Mesenchymal stem cell (in vitro differentiated cells and primary cell): ENCODE data around the gene TPO.

Source experiments
- DNase-seq: peaks from one replicate; pipeline ENCODE4 v3.0.0-alpha.2; 2013
- H2AFZ ChIP-seq: one replicate; pipeline ENCODE4 v1.6.1; 2013; ENCODE audit warnings: low read depth, mild to moderate bottlenecking, control low read depth, inconsistent platforms, low read length, moderate library complexity
- H2AK5ac ChIP-seq: 2 replicates; pipeline ENCODE4 v1.6.1; 2013; ENCODE audit warnings: low read length, moderate library complexity, mild to moderate bottlenecking, inconsistent platforms; ENCODE audit not compliant: severe bottlenecking
- H2BK120ac ChIP-seq: one replicate; pipeline ENCODE4 v1.6.1; 2013; ENCODE audit warnings: low read depth, mild to moderate bottlenecking, inconsistent platforms, low read length, moderate library complexity
- H2BK12ac ChIP-seq, 2 experiments: one replicate each; pipeline ENCODE4 v1.6.1; 2013; ENCODE audit warnings: inconsistent platforms in 2 of 2, low read length in 2 of 2, mild to moderate bottlenecking in 2 of 2, moderate library complexity in 2 of 2, control low read depth in 1 of 2
- H2BK15ac ChIP-seq: one replicate; pipeline ENCODE4 v1.6.1; 2013; ENCODE audit warnings: mild to moderate bottlenecking, low read depth, inconsistent platforms; ENCODE audit not compliant: poor library complexity, severe bottlenecking
- H2BK5ac ChIP-seq: 2 replicates; pipeline ENCODE4 v1.6.1; 2013; ENCODE audit warnings: low read depth, mild to moderate bottlenecking, low read length, control low read depth, inconsistent platforms; ENCODE audit not compliant: poor library complexity, severe bottlenecking
- H3K14ac ChIP-seq, 2 experiments: one replicate each; pipeline ENCODE4 v1.6.1; 2013; ENCODE audit warnings: inconsistent platforms in 2 of 2, low read length in 2 of 2, control low read depth in 1 of 2, mild to moderate bottlenecking in 1 of 2, moderate library complexity in 1 of 2
- H3K18ac ChIP-seq, 2 experiments: one replicate each; pipeline ENCODE4 v1.6.1; 2013; ENCODE audit warnings: inconsistent platforms in 2 of 2, low read length in 2 of 2, control low read depth in 1 of 2, low read depth in 1 of 2, mild to moderate bottlenecking in 1 of 2
- H3K23ac ChIP-seq, 2 experiments: one replicate each; pipeline ENCODE4 v1.6.1; 2013; ENCODE audit warnings: inconsistent platforms in 2 of 2, low read length in 2 of 2, mild to moderate bottlenecking in 2 of 2, moderate library complexity in 2 of 2, control low read depth in 1 of 2
- H3K27ac ChIP-seq: 2 replicates; pipeline ENCODE4 v1.5.1; 2013; ENCODE audit warnings: mild to moderate bottlenecking, moderate library complexity, low read length, control low read depth, inconsistent platforms; ENCODE audit not compliant: poor library complexity, severe bottlenecking
- H3K27me3 ChIP-seq, 2 experiments: 2 replicates each; pipeline versions ENCODE4 v1.6.1 to v1.7.0; 2013; ENCODE audit warnings: low read length in 2 of 2, mild to moderate bottlenecking in 2 of 2, moderate library complexity in 2 of 2, control low read depth in 1 of 2, inconsistent platforms in 1 of 2; ENCODE audit not compliant: control insufficient read depth in 1 of 2, insufficient read depth in 1 of 2
- H3K36me3 ChIP-seq, 2 experiments: 2 replicates each; pipeline versions ENCODE4 v1.6.1 to v1.7.0; 2013; ENCODE audit warnings: low read length in 2 of 2, control low read depth in 1 of 2, inconsistent platforms in 1 of 2, low read depth in 1 of 2, mild to moderate bottlenecking in 1 of 2; ENCODE audit not compliant: insufficient read depth in 2 of 2, control insufficient read depth in 1 of 2
- H3K4ac ChIP-seq, 2 experiments: one replicate each; pipeline ENCODE4 v1.6.1; 2013; ENCODE audit warnings: inconsistent platforms in 2 of 2, low read length in 2 of 2, mild to moderate bottlenecking in 2 of 2, moderate library complexity in 2 of 2, control low read depth in 1 of 2, low read depth in 1 of 2
- H3K4me1 ChIP-seq: 2 replicates; pipeline ENCODE4 v1.6.1; 2013; ENCODE audit warnings: low read depth, low read length, control low read depth; ENCODE audit not compliant: control insufficient read depth, insufficient read depth
- H3K4me2 ChIP-seq: 2 replicates; pipeline ENCODE4 v1.6.1; 2013; ENCODE audit warnings: low read length, mild to moderate bottlenecking, inconsistent platforms; ENCODE audit not compliant: poor library complexity, severe bottlenecking
- H3K4me3 ChIP-seq, 2 experiments: 2 replicates each; pipeline versions ENCODE4 v1.5.1 to v1.7.0; 2013; ENCODE audit warnings: low read length in 2 of 2, mild to moderate bottlenecking in 2 of 2, control low read depth in 1 of 2, low read depth in 1 of 2; ENCODE audit not compliant: insufficient read depth in 1 of 2
- H3K79me1 ChIP-seq: replicated peaks from 2 replicates; pipeline ENCODE4 v1.6.1; 2013; ENCODE audit warnings: mild to moderate bottlenecking, control low read depth, low read length, inconsistent platforms; ENCODE audit not compliant: poor library complexity, severe bottlenecking
- H3K9ac ChIP-seq: 2 replicates; pipeline ENCODE4 v1.7.0; 2013; ENCODE audit warnings: mild to moderate bottlenecking, low read length, moderate library complexity
- H3K9me3 ChIP-seq: 2 replicates; pipeline ENCODE4 v1.7.0; 2013; ENCODE audit warnings: mild to moderate bottlenecking, low read length; ENCODE audit not compliant: control insufficient read depth
- H4K8ac ChIP-seq: one replicate; pipeline ENCODE4 v1.6.1; 2013; ENCODE audit warnings: inconsistent platforms, mild to moderate bottlenecking, low read length, moderate library complexity
- H4K91ac ChIP-seq: one replicate; pipeline ENCODE4 v1.6.1; 2013; ENCODE audit warnings: mild to moderate bottlenecking, low read length, inconsistent platforms
- WGBS: methylation state at CpG from one replicate; pipeline ENCODE4 v1.1.7; 2013; ENCODE audit warnings: mixed read lengths; 5-methylcytosine and 5-hydroxymethylcytosine counted together

The TPO gene

DNA sequence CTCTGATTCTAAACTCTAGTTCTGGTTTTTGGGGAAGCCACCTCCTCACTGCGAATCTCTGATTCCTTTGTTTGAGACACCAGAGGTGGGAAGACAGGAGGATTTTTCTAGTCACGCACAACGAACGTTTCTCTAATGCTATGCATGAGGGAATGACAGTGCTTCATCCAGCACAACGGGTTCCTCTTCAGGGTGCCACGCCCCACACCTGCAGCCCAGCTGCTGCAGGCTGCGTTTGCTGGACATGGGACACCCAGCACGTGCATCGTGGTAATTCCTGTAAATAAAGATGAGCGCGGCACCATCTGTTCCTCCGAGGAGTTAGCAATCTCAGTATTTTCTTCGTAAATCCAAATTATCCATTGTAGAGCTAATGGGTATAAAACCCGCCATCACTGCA lies 37.5 kb upstream of the TPO start:
- H3K9ac ChIP-seq = no peak overlapping the region
- no peak for DNase-seq
- H3K27ac ChIP-seq = no peak overlapping the region
- no peaks in the 10 kb centered on the region for H3K9me3 ChIP-seq
- no peak overlapping the region for H2BK120ac ChIP-seq
- H4K91ac ChIP-seq = no peak overlapping the region
- H4K8ac ChIP-seq = no peak overlapping the region
- H3K4me3 ChIP-seq = no peak overlapping the region
- no peaks in the 10 kb centered on the region for H3K79me1 ChIP-seq
- H3K4me1 ChIP-seq = no peaks in the 10 kb centered on the region
- H3K18ac ChIP-seq = no peak overlapping the region
- H2BK5ac ChIP-seq = no peak overlapping the region
- H2AFZ ChIP-seq = no peak overlapping the region
- no peak overlapping the region for H2AK5ac ChIP-seq
- H3K23ac ChIP-seq = no peak overlapping the region
- H3K14ac ChIP-seq = no peak overlapping the region
- WGBS = 80% methylated on average over 14 of the region's 14 CpGs
- H3K27me3 ChIP-seq = peaks cover 0 to 3% of the 10 kb centered on the region in 2 experiments
- H3K4ac ChIP-seq = no peak overlapping the region
- H3K36me3 ChIP-seq = no peaks in the 10 kb centered on the region
- H2BK15ac ChIP-seq = no peak overlapping the region
- H2BK12ac ChIP-seq = no peak overlapping the region
- H3K4me2 ChIP-seq = no peak overlapping the region

GRCh38 chr2:1377473-1377872 lies 35.8 kb upstream of the TPO start:
- H2AK5ac ChIP-seq = no peak overlapping the region

DNA sequence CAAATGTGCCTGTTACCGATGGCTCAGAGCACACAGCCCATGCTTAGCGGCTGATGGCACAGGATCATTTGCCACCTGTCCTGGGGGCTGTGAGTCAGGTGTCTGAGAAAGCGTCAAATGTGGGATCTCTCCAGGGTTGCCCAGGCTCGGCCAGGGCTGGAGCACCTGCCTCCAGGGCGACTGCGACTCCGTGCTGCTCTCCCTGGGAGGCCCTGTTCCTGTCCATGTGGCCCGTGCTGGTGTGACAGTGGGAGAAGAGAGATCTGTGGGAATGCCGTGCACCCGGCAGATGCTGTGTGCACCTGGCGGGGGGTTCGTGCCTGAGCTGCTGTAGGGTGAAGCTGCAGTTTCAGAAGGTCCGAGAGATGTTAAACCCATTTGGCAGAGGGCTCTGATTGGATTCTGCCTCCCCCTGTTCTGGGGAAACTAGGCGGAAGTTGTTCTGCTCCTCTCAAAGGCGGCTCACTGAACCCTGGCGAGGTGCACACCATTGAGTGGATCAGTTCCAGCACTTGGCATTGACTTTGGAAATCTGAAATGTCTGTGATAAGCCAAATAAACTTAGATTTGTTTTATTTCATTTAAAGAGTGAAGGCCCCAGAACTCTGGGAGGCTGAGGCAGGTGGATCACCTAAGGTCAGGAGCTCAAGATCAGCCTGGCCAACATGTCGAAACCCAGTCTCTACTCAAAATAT lies 34.7 kb upstream of the TPO start:
- no peak overlapping the region for H3K18ac ChIP-seq
- H3K27ac ChIP-seq = no peak overlapping the region
- H3K4me1 ChIP-seq = no peaks in the 10 kb centered on the region
- H4K8ac ChIP-seq = no peak overlapping the region
- no peak overlapping the region for H4K91ac ChIP-seq
- H3K9me3 ChIP-seq = no peaks in the 10 kb centered on the region
- H3K23ac ChIP-seq = no peak overlapping the region
- no peak overlapping the region for H2BK12ac ChIP-seq
- H2BK5ac ChIP-seq = no peak overlapping the region
- no peak for DNase-seq
- no peak overlapping the region for H2AFZ ChIP-seq
- no peak overlapping the region for H3K4me3 ChIP-seq
- no peaks in the 10 kb centered on the region for H3K27me3 ChIP-seq
- H3K4ac ChIP-seq = no peak overlapping the region
- H3K36me3 ChIP-seq = no peaks in the 10 kb centered on the region
- no peak overlapping the region for H3K14ac ChIP-seq
- WGBS = 75% methylated on average over 17 of the region's 17 CpGs
- no peak overlapping the region for H2BK15ac ChIP-seq
- no peak overlapping the region for H3K9ac ChIP-seq
- H2AK5ac ChIP-seq = no peak overlapping the region
- H3K79me1 ChIP-seq = no peaks in the 10 kb centered on the region
- no peak overlapping the region for H2BK120ac ChIP-seq
- no peak overlapping the region for H3K4me2 ChIP-seq

More at GRCh38 chr2:1377473-1377872, 35.8 kb upstream of the TPO start:
- Histone ChIP-seq H3K4ac (no peak overlapping the region), H4K91ac (no peak overlapping the region), H3K4me3 (no peak overlapping the region), H2BK15ac (no peak overlapping the region), H3K23ac (no peak overlapping the region), H3K27me3 (no peaks in the 10 kb centered on the region), H2AFZ (no peak overlapping the region), H4K8ac (no peak overlapping the region), H3K36me3 (no peaks in the 10 kb centered on the region), H3K14ac (no peak overlapping the region), H2BK12ac (no peak overlapping the region), H3K4me2 (no peak overlapping the region), H3K9me3 (no peaks in the 10 kb centered on the region), H3K79me1 (no peaks in the 10 kb centered on the region), H3K4me1 (no peaks in the 10 kb centered on the region), H3K9ac (no peak overlapping the region), H2BK120ac (no peak overlapping the region), H3K18ac (no peak overlapping the region), H2BK5ac (no peak overlapping the region), H3K27ac (no peak overlapping the region)
- 89% methylated on average over 3 of the region's 6 CpGs for WGBS
- DNase-seq = no peak

DNA sequence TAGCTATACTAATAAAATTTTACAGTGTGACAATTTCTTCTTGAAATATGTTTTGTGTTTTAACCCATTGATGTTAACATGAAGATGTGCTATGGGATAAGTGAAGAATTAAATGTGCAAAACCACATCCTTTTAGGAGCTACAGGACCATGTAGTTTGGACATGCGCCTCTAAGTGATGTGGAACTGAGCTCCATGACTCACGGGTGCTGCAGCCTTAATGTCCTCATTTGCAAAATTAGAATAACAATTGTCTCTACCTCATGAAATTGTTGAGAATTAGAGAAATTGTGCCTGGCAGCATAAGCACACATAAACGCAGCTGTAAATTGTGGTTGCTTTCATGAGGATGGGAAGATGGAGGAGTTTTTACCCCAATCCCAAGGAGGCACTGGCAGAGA lies 31.6 kb upstream of the TPO start:
- H2BK12ac ChIP-seq = no peak overlapping the region
- no peaks in the 10 kb centered on the region for H3K4me1 ChIP-seq
- H3K36me3 ChIP-seq = no peaks in the 10 kb centered on the region
- H3K9ac ChIP-seq = no peak overlapping the region
- no peak overlapping the region for H3K4ac ChIP-seq
- no peak overlapping the region for H2BK5ac ChIP-seq
- no peak overlapping the region for H3K4me2 ChIP-seq
- H2BK120ac ChIP-seq = no peak overlapping the region
- no peaks in the 10 kb centered on the region for H3K27me3 ChIP-seq
- no peak overlapping the region for H3K14ac ChIP-seq
- no peak overlapping the region for H3K23ac ChIP-seq
- WGBS = 83% methylated on average over 2 of the region's 3 CpGs
- H2BK15ac ChIP-seq = no peak overlapping the region
- H3K9me3 ChIP-seq = no peaks in the 10 kb centered on the region
- no peak overlapping the region for H2AK5ac ChIP-seq
- H4K91ac ChIP-seq = no peak overlapping the region
- H3K79me1 ChIP-seq = no peaks in the 10 kb centered on the region
- H3K18ac ChIP-seq = no peak overlapping the region
- H2AFZ ChIP-seq = no peak overlapping the region
- H4K8ac ChIP-seq = no peak overlapping the region
- DNase-seq = no peak
- no peak overlapping the region for H3K27ac ChIP-seq
- no peak overlapping the region for H3K4me3 ChIP-seq
